Upper lobe of right lung (tissue), 1 donor: ENCODE measurements around the gene MROH8. TPM values are rescaled to one million over a fixed set of nuclear protein-coding genes. Genes with fewer than 3 reads are reported as not detected.
"Not testable (repeated sequence)": the region's sequence is repeated elsewhere in the genome, so short reads cannot be mapped to it uniquely, and the experiment has no call there.

Experiments used
- ATAC-seq: fragments of 200-7000 bp; cut with Tn5 transposase; one replicate; pipeline ENCODE4 v1.9.1; 2020; ENCODE audit warnings: mild to moderate bottlenecking, moderate library complexity
- DNase-seq: peaks from one replicate; pipeline ENCODE4 v3.0.0-alpha.2; 2020
- H3K27ac ChIP-seq: fragments of 200-600 bp; one replicate; pipeline ENCODE4 v1.8.0; 2022
- H3K27me3 ChIP-seq: fragments of 200-600 bp; one replicate; pipeline ENCODE4 v1.8.0; 2022; ENCODE audit warnings: mild to moderate bottlenecking
- H3K36me3 ChIP-seq: fragments of 200-600 bp; one replicate; pipeline ENCODE4 v1.8.0; 2022
- H3K4me1 ChIP-seq: fragments of 200-600 bp; one replicate; pipeline ENCODE4 v1.8.0; 2022
- H3K4me3 ChIP-seq: fragments of 200-600 bp; one replicate; pipeline ENCODE4 v1.8.0; 2022; ENCODE audit warnings: mild to moderate bottlenecking
- H3K9me3 ChIP-seq: fragments of 200-600 bp; one replicate; pipeline ENCODE4 v1.8.0; 2022
- CTCF ChIP-seq: fragments of 200-600 bp; IDR thresholded peaks from one replicate; pipeline ENCODE4 v1.8.0; 2022; ENCODE audit warnings: antibody characterized with exemption
- intact Hi-C: fragments of 100-400 bp; cut with DNase I; formaldehyde crosslinking; loops from one replicate; pipeline ENCODE4 v1.11.0; 2022
- total RNA-seq: library from RNA; stranded (reverse); fragmentation: NEBNext Ultra II Directional; extraction: Animal tissue kit (Norgen Biotek cat#: 25700); gene quantifications from one replicate; pipeline ENCODE4 v1.2.1, GENCODE V29; 2021
- donor health status: DM: no; HTN: yes; CAD: no; lungs with severe emphysema.

The MROH8 gene
- total RNA-seq, 1 donor from 2014 or later: 1.5 TPM

DNA sequence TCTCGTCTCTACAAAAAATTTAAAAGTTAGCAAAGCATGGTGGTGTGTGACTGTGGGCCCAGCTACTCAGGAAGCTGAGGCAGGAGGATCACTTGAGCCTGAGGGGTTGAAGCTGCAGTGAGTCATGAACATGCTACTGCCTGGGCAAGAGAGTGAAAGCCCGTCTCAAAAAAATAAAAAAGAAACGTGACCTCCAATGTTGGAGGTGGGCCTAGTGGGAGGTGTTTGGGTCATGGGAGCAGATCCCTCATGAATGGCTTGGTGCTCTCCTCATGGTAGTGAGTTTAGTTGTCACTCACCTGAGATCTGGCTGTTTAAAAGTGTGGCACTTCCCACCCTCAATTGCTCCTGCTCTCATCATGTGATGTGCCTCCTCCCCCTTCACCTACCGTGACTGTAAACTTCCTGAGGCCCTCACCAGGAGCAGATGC, 107.9 kb downstream of the MROH8 start:
- Histone ChIP-seq H3K36me3 (no peaks in the 10 kb centered on the region), H3K27ac (no peak overlapping the region), H3K9me3 (no peaks in the 10 kb centered on the region), H3K4me3 (no peak overlapping the region), H3K4me1 (no peaks in the 10 kb centered on the region), H3K27me3 (no peaks in the 10 kb centered on the region)
- intact Hi-C loops: no loop called here
- ATAC-seq (no peak), DNase-seq (no peak)
- TF ChIP-seq CTCF: no peak

- H3K36me3 ChIP-seq, DNase-seq, H3K4me1 ChIP-seq, H3K9me3 ChIP-seq, intact Hi-C loops, H3K27ac ChIP-seq, H3K27me3 ChIP-seq, ATAC-seq, H3K4me3 ChIP-seq: not testable (repeated sequence)
These were observed 109.8 kb downstream of the MROH8 start for GRCh38 chr20:37069563-37069962.

- intact Hi-C loops: no loop called here
- DNase-seq: no peak
- no peak for ATAC-seq
- no peak for TF ChIP-seq CTCF
- Histone ChIP-seq H3K9me3 (no peaks in the 10 kb centered on the region), H3K4me1 (no peaks in the 10 kb centered on the region), H3K4me3 (no peak overlapping the region), H3K27me3 (no peaks in the 10 kb centered on the region), H3K27ac (no peak overlapping the region), H3K36me3 (peaks cover under 1% of the 10 kb centered on the region)
These were observed 113.2 kb downstream of the MROH8 start for GRCh38 chr20:37066168-37066567.

DNA sequence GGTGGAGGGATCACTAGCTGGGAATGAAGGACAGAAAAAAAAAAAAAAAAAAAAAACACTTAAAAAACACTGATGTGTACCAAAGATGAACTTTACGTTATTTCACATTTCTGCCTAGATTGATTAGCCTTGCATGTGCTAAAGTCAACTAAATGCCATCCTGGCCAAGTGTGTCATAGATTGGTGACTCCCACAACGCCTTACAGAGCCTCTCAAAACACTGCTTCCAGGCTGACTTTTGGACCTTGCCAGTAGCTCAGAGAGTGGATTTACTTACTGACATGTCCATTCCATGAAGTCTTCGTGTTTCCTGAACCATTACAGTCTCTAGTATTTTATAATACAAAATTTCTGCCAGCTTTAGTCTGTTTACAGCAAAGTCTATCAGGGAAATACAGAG, 124.1 kb downstream of the MROH8 start:
- intact Hi-C loops: no loop called here

GRCh38 chr20:37053230-37053950, 126.0 kb downstream of the MROH8 start:
- intact Hi-C loops: no loop called here
- peaks cover 40% of the 10 kb centered on the region for H3K36me3 ChIP-seq

More for the DNA sequence above, 124.1 kb downstream of the MROH8 start:
- Histone ChIP-seq H3K4me3 (no peak overlapping the region), H3K36me3 (peaks cover 50% of the 10 kb centered on the region), H3K27me3 (no peaks in the 10 kb centered on the region), H3K4me1 (no peaks in the 10 kb centered on the region), H3K9me3 (no peaks in the 10 kb centered on the region), H3K27ac (no peak overlapping the region)
- TF ChIP-seq CTCF: no peak
- DNase-seq: no peak
- no peak for ATAC-seq

More at GRCh38 chr20:37053230-37053950, 126.0 kb downstream of the MROH8 start:
- ATAC-seq (peak; percentile 41), DNase-seq (no peak)
- no peaks in the 10 kb centered on the region for H3K27me3 ChIP-seq
- no peak overlapping the region for H3K27ac ChIP-seq
- H3K4me3 ChIP-seq: no peak overlapping the region
- no peak for TF ChIP-seq CTCF
- no peaks in the 10 kb centered on the region for H3K9me3 ChIP-seq
- H3K4me1 ChIP-seq: no peaks in the 10 kb centered on the region

Other genes with a start within 250 kb of the MROH8 start
- gene SAMHD1, start 227.8 kb downstream of the MROH8 start, total RNA-seq: 177 TPM
- 5.7 TPM for gene RBL1, start 83.6 kb downstream of the MROH8 start, total RNA-seq
- 185 TPM for gene RPN2, start 218 bp downstream of the MROH8 start, total RNA-seq
- gene GHRH, start 82.3 kb upstream of the MROH8 start, total RNA-seq: not detected
- gene MANBAL, start 110.1 kb upstream of the MROH8 start, total RNA-seq: 30.8 TPM
- gene SRC, start 166.6 kb upstream of the MROH8 start, total RNA-seq: 64.0 TPM